ENCODE measurements around the gene OR2D3.
"Not testable (repeated sequence)": the region's sequence is repeated elsewhere in the genome, so short reads cannot be mapped to it uniquely, and the experiment has no call there.

GRCh38 chr11:6904804-6905203 is 16.0 kb upstream of the OR2D3 start:
- TF ChIP-seq, protein P1, sequence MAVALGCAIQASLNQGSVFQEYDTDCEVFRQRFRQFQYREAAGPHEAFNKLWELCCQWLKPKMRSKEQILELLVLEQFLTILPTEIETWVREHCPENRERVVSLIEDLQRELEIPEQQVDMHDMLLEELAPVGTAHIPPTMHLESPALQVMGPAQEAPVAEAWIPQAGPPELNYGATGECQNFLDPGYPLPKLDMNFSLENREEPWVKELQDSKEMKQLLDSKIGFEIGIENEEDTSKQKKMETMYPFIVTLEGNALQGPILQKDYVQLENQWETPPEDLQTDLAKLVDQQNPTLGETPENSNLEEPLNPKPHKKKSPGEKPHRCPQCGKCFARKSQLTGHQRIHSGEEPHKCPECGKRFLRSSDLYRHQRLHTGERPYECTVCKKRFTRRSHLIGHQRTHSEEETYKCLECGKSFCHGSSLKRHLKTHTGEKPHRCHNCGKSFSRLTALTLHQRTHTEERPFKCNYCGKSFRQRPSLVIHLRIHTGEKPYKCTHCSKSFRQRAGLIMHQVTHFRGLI (CRISPR knock-in tag; IDR thresholded peaks at IDR 0.05) = not testable (repeated sequence)
- not testable (repeated sequence) for TF ChIP-seq ZNF668 (CRISPR knock-in tag; IDR thresholded peaks at IDR 0.05)
